Hypothalamus (tissue), 51 donors: ENCODE data around the gene FREY1.

Source experiments
- DNase-seq, 51 donors: peaks; one replicate each; lab custom pipeline; 2025; lab: John Stamatoyannopoulos, UW

FREY1 gene

GRCh38 chr11:45906965-45907611 lies at the start of gene FREY1:
Gene FREY1, minus strand, starts transcription at chr11:45907271. Its CDS starts 26 bp downstream, at chr11:45907245.
- peak in 8 of 51 donors; percentile 18 to 48 (median 34) for DNase-seq

DNA sequence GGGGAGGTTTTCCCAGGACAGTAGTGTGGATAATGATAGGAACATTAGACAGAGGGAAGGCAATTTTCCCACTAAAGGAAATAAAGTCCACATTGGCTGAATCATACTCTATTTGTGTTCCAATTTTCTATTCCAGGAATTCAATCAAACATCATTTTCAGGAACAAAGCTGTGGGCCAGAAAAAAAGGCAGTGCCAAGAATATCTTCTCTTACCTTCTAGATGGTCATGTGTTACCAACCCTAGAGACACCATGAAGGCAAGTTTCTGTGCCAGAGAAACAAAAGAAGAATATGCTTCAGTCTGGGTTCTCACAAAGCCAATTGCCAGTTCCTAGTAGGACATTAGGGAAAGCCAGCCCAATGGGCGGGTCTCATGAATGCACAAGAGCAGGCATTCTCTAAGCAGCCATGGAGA lies 42.9 kb upstream of the FREY1 start:
- peak in 9 of 51 donors; percentile 8 to 46 (median 22) for DNase-seq

DNA sequence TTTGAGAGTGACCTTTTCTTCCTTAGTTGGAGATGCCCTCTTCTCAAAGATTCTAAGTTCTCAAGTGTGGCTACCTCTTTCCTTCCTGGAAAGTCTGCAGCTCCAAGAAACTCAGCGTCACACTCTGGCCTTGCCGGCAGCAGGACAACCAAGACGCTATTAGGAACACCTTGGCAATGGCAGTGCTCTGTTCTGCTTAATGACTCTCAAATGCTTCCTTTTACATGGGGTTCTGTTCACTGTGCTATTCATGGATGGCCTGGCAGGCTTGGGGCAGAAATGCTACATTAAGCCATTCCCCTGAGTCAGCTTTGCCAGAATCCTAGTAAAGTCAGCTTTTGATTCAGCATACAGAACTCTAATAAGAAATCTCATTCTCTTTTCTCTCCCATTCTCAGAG lies 41.3 kb upstream of the FREY1 start:
- DNase-seq: peak in 26 of 51 donors; percentile 5 to 68 (median 38)

DNA sequence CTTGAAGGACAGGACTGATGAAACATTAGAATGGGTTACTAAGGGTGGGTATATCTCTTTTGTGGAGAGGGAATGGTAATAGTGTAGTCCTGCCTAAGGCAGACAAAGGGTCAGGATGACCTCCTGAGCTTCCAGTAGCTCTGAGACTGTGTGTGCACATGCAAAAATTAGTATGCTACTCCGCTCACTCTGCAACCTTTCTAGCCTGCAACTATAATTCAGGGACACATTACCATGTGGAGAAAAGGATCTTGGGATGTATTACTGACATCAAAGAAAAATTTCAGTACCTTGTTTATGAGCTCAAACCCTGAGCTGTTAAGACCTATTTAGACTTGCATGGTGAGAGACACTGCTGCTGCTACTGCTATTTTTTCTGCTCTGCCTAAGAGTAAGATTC lies 40.8 kb upstream of the FREY1 start:
- DNase-seq: no peak

DNA sequence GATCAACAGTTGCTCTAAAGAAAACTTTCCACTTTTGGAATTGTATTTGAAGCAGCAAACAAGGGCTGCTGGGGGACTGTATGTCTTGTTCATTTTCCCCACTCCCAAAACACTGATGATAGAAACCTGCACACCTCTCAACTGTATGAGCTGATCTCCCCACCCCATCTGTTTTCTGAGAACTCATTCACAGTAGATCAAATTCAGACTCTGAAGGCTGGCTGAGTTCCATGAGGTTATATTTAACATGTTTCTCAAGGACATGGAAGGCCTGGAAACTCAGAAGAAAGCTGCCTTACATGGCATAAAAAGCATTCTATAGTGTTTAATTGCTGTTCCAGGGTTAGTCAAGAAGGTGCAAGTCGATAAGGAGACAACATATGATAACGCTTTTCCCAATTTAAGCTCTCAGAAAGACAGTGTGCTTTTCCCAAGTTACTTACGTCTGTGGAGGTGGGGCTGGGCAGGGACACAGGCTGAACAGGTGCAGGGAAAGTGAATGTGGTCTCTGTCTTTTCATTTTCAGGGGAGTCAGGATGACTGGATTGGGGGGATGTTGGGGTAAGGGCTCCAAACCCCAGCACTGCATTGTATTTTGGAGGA lies 38.4 kb upstream of the FREY1 start:
- DNase-seq: no peak

DNA sequence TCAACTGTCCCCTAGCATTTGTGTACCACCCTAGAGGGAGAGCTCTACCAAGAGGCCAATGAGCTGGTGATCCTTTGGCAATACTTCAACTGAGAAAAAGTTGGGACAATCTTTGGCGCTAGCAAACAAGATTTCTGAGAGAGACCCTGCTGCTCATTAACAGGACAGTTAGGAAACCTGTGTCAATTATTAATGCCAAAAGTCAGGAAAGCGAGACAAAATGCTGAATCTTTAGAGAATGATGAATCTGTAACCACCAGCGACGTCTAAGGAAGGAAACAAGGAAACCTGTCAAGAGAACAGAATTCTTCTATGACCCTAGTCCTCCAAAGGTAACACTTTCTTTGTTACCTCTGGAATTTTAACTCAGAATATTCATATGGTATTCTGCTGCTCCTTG lies 35.3 kb upstream of the FREY1 start:
- DNase-seq: no peak

DNA sequence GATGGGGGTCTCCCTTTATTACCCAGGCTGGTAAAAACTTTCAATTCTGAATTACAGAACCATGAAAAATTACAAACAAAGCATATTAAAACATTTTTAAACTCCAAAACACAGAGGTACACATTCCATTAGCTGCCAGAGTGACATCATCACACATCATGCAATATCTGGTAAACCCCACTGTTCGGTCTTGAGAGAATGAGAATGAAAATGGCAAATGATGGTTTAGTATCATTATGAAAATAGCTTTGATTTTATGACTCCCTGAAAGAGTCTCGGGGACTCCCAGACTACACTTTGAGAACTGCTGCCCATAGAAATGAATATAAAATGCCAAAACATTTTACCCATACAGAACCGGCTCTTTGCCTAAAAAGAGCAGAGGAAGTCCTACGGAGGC lies 34.2 kb upstream of the FREY1 start:
- DNase-seq: no peak

GRCh38 chr11:45939836-45940235 lies 32.8 kb upstream of the FREY1 start:
- DNase-seq: no peak

DNA sequence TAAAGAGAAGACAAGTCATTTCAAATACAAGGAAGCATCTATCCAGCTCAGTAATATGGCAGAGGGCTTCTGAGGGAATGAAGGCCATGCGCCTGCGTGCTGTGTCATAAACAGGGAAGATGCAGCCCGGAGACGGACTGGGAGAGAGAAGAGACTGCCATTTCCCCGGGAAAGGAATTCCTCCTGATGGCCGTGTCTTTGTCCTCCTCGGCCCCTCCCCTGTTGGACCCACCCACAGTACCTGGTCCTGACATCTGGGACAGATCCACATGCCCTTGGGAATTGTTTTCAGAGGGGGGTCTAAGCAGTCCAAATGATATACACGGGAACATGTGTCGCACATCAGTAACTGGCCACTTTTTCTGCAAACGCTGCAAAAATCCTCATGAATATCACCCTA lies 30.8 kb upstream of the FREY1 start:
- DNase-seq: no peak

- DNase-seq: no peak
Measured at GRCh38 chr11:45936511-45937054, 29.5 kb upstream of the FREY1 start.

DNA sequence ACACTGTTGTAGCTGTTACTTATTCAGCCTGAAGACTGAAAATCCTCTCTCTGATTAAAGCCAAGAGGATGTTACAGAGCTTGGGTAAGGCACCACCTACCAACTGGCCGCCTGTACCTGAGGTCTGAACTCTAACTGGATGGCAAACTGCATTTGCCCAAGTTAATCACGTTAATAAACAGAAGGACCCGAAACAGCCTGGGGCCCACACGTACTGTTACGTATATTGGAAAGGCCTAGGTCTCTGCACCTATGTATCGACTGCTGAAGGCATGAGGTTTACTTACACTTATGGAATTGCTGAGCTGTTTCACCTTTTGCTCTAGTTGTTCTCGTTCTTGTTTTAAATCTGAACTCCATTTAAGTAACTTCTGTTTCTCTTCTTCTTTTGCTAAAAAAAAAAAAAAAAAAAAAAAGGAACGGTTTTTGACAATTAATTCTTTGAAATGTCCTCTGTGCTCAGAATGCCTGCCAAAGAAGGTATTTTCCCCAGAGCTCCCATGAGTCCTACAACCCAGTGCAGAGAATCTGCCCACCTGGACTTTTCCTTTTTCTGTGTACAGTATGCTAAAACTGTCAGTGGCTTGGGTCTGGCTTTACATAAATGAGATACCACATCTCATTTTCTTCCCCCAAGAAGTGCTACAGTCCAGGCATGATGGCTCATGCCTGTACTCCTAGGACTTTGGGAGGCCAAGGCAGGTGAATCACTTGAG lies 28.4 kb upstream of the FREY1 start:
- DNase-seq: no peak

DNA sequence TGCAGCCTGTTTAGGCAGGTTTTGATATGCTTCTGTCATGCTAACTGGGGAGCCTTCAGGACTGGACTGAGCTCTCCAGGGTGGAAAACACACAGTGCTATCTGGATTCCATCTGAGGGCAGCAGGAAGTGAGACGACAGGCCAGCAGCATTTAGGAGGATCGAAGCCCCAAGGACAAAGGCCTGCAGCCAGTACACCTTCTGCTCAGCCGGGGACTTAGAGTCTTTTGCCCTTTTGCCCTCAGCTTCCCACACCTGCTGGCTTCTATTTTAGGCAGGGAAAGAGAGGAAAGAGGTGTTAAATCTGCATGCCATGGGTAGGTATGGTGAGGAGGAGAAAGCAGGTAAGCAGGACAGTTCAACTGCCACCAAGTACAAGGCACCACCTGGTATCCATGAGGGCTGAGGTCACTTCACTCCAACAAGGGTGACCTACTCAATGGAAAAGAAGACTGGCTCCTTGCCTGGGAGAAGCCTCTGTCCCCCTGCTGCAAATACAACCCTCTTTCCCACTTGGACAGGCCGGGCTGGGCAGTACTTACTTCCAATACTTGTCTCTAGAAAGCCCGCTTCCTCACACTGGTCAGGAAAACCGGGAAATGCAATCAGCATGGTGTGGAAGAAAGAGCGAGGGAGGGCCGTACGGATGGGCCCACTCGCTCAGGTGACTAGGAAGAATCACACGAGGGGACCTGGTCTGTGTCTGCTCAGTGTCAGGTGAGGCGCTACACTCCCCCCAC lies 27.7 kb upstream of the FREY1 start:
- DNase-seq: no peak

- DNase-seq: no peak
Measured at GRCh38 chr11:45933846-45934579, 26.9 kb upstream of the FREY1 start.

- DNase-seq: no peak
Measured at GRCh38 chr11:45933131-45933831, 26.2 kb upstream of the FREY1 start.

DNA sequence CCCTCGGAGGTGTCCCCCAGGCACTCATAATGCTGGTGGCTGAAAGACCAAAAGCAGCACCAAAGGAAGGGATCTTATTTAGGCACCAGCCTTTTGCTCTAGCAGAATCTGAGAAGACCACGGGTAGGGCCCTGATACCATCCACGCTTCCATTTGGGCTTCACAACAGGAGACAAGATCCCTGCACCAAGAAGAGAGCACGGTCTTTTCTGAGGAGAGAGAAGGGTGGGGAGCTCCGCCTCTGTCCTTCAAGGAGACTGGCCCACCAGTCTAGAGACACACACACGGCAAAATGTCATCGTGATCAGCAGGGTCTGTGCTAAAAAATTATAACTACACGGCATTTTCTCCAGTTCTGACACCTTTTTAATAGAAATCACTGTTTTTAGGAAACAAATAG lies 25.1 kb upstream of the FREY1 start:
- DNase-seq: no peak

DNA sequence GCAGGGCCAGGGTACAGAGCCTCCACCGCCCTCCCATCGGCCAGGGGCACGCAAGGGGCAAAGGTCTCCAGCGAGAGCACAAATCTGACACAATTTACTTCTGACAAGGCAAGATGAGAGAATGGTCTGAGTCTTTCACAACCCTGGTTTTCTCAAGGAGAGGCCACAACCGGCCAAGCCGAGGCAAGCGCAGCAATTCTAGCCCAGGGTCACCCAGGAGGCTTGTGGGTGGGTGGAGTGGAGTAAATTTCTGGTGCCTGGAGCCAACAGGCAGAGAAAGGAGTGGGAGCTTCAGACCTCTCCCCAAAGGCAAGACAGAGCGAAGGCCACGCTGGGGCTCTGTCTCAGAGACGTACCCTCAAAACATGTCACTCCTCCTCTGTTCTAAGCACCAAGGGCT lies 24.7 kb upstream of the FREY1 start:
- no peak for DNase-seq

GRCh38 chr11:45930951-45931570 lies 24.0 kb upstream of the FREY1 start:
- DNase-seq: no peak

DNA sequence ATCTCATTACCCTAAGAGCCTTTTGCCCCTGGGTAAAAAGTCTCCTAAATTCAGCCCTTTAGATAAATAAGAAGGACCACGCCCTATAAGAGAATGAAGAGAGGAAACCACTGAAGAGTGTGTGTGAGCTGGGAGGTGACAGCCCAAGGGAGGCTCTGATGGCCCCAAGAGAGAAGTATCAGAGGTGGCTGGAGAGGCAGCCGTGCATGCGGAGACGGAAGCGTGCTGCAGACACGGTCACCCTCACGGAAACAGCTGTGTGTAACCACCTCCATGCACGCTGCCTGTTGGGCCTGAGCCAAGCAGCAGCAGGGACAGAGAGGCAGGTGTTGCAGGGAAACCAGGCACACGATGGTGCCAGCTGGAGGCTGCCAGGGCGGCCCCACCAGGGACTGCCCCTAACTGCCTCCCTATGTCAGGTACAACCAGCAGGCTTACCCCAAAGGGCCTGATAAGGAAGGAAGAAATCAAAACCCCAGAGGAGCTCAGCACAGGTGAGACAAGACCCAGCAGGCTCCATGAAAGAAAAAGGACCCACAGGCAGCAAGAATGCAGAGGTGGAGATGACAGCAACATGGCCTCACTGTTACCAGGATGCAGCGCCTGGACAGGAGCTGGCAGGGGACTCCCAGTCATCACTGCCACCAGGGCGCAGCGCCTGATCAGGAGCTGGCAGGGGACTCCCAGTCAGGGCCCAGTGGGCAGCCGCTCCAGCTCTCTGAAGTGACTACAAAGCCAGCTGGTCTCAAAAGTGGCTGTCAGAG lies 23.1 kb upstream of the FREY1 start:
- peak in 12 of 51 donors; percentile 16 to 62 (median 34) for DNase-seq
